ENCODE measurements around the gene RTCA.

RTCA gene

GRCh38 chr1:100308777-100309176, 42.8 kb downstream of the RTCA start:
- H3K36me3 ChIP-seq (ENCODE audit: control insufficient read depth in 4 of 4, insufficient read depth in 4 of 4, low read length in 3 of 4) = no peaks in the 10 kb centered on the region
- H3K4me1 ChIP-seq (ENCODE audit: control extremely low read depth in 1 of 4, control insufficient read depth in 4 of 4, insufficient read depth in 4 of 4, low read length in 3 of 4) = no peaks in the 10 kb centered on the region
- no CpG with 5 or more reads among the region's 2 CpGs for WGBS (ENCODE audit: insufficient coverage)
- no peak for DNase-seq
- H3K4me3 ChIP-seq (ENCODE audit: control insufficient read depth in 1 of 7, extremely low read depth in 1 of 7, insufficient read depth in 4 of 7, low read depth in 2 of 7, low read length in 6 of 7) = no peak overlapping the region
- ChIA-PET POLR2A (no interaction called here), CTCF (interaction anchor here (1.7 kb wide), 1 partner anchor 18 kb away, joined by 4 read pairs; no protein-coding TSS in a partner anchor)
- no peaks in the 10 kb centered on the region for H3K27me3 ChIP-seq (replicated peaks in 2 of 5; ENCODE audit: control insufficient read depth in 4 of 5, insufficient read depth in 5 of 5, low read length in 4 of 5)
- no peak overlapping the region for H3K27ac ChIP-seq (ENCODE audit: insufficient read depth in 1 of 2, low read depth in 1 of 2, low read length in 2 of 2, poor library complexity in 1 of 2, severe bottlenecking in 2 of 2)
- H3K9me3 ChIP-seq (ENCODE audit: control extremely low read depth in 1 of 5, control insufficient read depth in 4 of 5, insufficient read depth in 2 of 5, low read depth in 1 of 5, low read length in 4 of 5) = no peaks in the 10 kb centered on the region

GRCh38 chr1:100309863-100310262, 43.8 kb downstream of the RTCA start:
- Histone ChIP-seq H3K36me3 (ENCODE audit: control insufficient read depth in 4 of 4, insufficient read depth in 4 of 4, low read length in 3 of 4) (no peaks in the 10 kb centered on the region), H3K4me3 (ENCODE audit: control insufficient read depth in 1 of 7, extremely low read depth in 1 of 7, insufficient read depth in 4 of 7, low read depth in 2 of 7, low read length in 6 of 7) (no peak overlapping the region), H3K9me3 (ENCODE audit: control extremely low read depth in 1 of 5, control insufficient read depth in 4 of 5, insufficient read depth in 2 of 5, low read depth in 1 of 5, low read length in 4 of 5) (no peaks in the 10 kb centered on the region), H3K27ac (ENCODE audit: insufficient read depth in 1 of 2, low read depth in 1 of 2, low read length in 2 of 2, poor library complexity in 1 of 2, severe bottlenecking in 2 of 2) (no peak overlapping the region), H3K27me3 (replicated peaks in 2 of 5; ENCODE audit: control insufficient read depth in 4 of 5, insufficient read depth in 5 of 5, low read length in 4 of 5) (no peaks in the 10 kb centered on the region), H3K4me1 (ENCODE audit: control extremely low read depth in 1 of 4, control insufficient read depth in 4 of 4, insufficient read depth in 4 of 4, low read length in 3 of 4) (no peaks in the 10 kb centered on the region)
- ChIA-PET CTCF (interaction anchor here (1.4 to 1.7 kb wide), 2 partner anchors 14 to 17 kb away, joined by 4 read pairs; no protein-coding TSS in a partner anchor), POLR2A (no interaction called here)
- no peak for DNase-seq

- Histone ChIP-seq H3K9me3 (ENCODE audit: control extremely low read depth in 1 of 5, control insufficient read depth in 4 of 5, insufficient read depth in 2 of 5, low read depth in 1 of 5, low read length in 4 of 5) (peaks cover 0 to 11% (median 4%) of the 10 kb centered on the region in 5 experiments), H3K27me3 (replicated peaks in 2 of 5; ENCODE audit: control insufficient read depth in 4 of 5, insufficient read depth in 5 of 5, low read length in 4 of 5) (no peaks in the 10 kb centered on the region), H3K36me3 (ENCODE audit: control insufficient read depth in 4 of 4, insufficient read depth in 4 of 4, low read length in 3 of 4) (no peaks in the 10 kb centered on the region), H3K4me1 (ENCODE audit: control extremely low read depth in 1 of 4, control insufficient read depth in 4 of 4, insufficient read depth in 4 of 4, low read length in 3 of 4) (no peaks in the 10 kb centered on the region), H3K4me3 (ENCODE audit: control insufficient read depth in 1 of 7, extremely low read depth in 1 of 7, insufficient read depth in 4 of 7, low read depth in 2 of 7, low read length in 6 of 7) (no peak overlapping the region), H3K27ac (ENCODE audit: insufficient read depth in 1 of 2, low read depth in 1 of 2, low read length in 2 of 2, poor library complexity in 1 of 2, severe bottlenecking in 2 of 2) (no peak overlapping the region)
- CTCF ChIA-PET = interaction anchor here (0.6 kb wide), 1 partner anchor 26 kb away, joined by 3 read pairs; no protein-coding TSS in a partner anchor
- DNase-seq = no peak
- POLR2A ChIA-PET = no interaction called here
- WGBS (ENCODE audit: insufficient coverage) = 96% methylated on average over 4 of the region's 4 CpGs
These were observed 47.4 kb downstream of the RTCA start for GRCh38 chr1:100313382-100313781.

DNA sequence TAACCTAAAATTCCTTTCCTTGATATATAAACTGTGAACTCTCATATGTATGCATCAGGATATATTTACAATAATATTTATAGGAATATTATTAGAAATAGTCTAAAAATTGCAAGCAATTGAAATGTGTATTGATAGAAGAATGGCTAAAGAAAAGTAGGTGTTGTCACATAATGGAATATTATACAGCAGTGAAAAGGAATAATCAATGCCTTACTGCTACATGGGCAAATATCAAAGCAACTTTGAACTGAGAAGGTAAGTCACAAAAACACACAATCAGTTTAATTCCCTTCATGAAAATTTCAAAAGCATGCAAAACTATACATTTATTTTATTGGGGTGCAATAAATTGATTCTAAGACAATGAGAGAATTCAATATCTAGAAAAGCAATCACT, 50.6 kb downstream of the RTCA start:
- peaks cover 4 to 25% (median 11%) of the 10 kb centered on the region in 5 experiments for H3K9me3 ChIP-seq (ENCODE audit: control extremely low read depth in 1 of 5, control insufficient read depth in 4 of 5, insufficient read depth in 2 of 5, low read depth in 1 of 5, low read length in 4 of 5)
- ChIA-PET POLR2A (no interaction called here), CTCF (no interaction called here)
- no peak overlapping the region for H3K27ac ChIP-seq (ENCODE audit: insufficient read depth in 1 of 2, low read depth in 1 of 2, low read length in 2 of 2, poor library complexity in 1 of 2, severe bottlenecking in 2 of 2)
- DNase-seq = no peak
- H3K27me3 ChIP-seq (replicated peaks in 2 of 5; ENCODE audit: control insufficient read depth in 4 of 5, insufficient read depth in 5 of 5, low read length in 4 of 5) = no peaks in the 10 kb centered on the region
- no peaks in the 10 kb centered on the region for H3K36me3 ChIP-seq (ENCODE audit: control insufficient read depth in 4 of 4, insufficient read depth in 4 of 4, low read length in 3 of 4)
- no peaks in the 10 kb centered on the region for H3K4me1 ChIP-seq (ENCODE audit: control extremely low read depth in 1 of 4, control insufficient read depth in 4 of 4, insufficient read depth in 4 of 4, low read length in 3 of 4)
- no peak overlapping the region for H3K4me3 ChIP-seq (ENCODE audit: control insufficient read depth in 1 of 7, extremely low read depth in 1 of 7, insufficient read depth in 4 of 7, low read depth in 2 of 7, low read length in 6 of 7)

DNA sequence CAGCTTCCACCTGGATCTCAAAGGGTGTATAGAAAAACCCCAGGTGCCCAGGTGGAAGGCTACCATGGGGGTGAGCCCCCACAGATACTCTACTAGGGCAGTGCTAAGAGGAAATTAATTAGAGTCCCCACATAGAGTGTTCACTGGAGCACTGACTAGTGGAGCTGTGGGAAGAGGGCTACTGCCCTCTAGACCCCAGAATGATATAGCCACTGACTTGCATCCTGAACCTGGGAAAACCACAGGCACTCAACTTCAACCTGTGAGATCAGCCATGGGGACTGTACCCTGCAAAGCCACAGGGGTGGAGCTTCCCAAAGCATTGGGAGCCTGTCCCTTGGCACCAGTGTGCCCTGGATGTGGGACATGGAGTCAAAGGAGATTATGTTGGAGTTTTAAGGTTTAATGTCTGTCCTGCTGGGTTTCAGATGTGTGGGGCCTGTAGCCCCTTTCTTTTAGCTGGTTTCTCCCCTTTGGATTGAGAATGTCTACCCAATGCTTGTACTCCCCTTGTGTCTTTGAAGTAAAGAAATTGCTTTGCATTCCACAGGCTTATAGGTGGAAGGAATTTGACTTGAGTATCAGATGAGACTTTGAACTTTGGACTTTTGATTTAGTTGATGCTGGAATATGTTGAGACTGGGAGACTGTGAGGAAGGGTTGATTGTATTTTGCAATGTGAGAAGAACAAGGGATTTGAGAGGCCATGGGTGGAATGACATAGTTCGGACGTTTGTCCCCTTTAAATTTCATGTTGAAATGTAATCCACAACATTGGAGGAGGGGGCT, 54.5 kb downstream of the RTCA start:
- WGBS (ENCODE audit: insufficient coverage) = no CpG with 5 or more reads among the region's 2 CpGs
- POLR2A ChIA-PET = no interaction called here
- CTCF ChIA-PET = interaction anchor here (1.1 kb wide), 1 partner anchor 33 kb away, joined by 3 read pairs; no protein-coding TSS in a partner anchor
- Histone ChIP-seq H3K4me1 (ENCODE audit: control extremely low read depth in 1 of 4, control insufficient read depth in 4 of 4, insufficient read depth in 4 of 4, low read length in 3 of 4) (no peaks in the 10 kb centered on the region), H3K27me3 (replicated peaks in 2 of 5; ENCODE audit: control insufficient read depth in 4 of 5, insufficient read depth in 5 of 5, low read length in 4 of 5) (no peaks in the 10 kb centered on the region), H3K36me3 (ENCODE audit: control insufficient read depth in 4 of 4, insufficient read depth in 4 of 4, low read length in 3 of 4) (no peaks in the 10 kb centered on the region), H3K4me3 (ENCODE audit: control insufficient read depth in 1 of 7, extremely low read depth in 1 of 7, insufficient read depth in 4 of 7, low read depth in 2 of 7, low read length in 6 of 7) (no peak overlapping the region), H3K27ac (ENCODE audit: insufficient read depth in 1 of 2, low read depth in 1 of 2, low read length in 2 of 2, poor library complexity in 1 of 2, severe bottlenecking in 2 of 2) (no peak overlapping the region), H3K9me3 (ENCODE audit: control extremely low read depth in 1 of 5, control insufficient read depth in 4 of 5, insufficient read depth in 2 of 5, low read depth in 1 of 5, low read length in 4 of 5) (peaks cover 4 to 24% (median 11%) of the 10 kb centered on the region in 5 experiments)
- DNase-seq = no peak

DNA sequence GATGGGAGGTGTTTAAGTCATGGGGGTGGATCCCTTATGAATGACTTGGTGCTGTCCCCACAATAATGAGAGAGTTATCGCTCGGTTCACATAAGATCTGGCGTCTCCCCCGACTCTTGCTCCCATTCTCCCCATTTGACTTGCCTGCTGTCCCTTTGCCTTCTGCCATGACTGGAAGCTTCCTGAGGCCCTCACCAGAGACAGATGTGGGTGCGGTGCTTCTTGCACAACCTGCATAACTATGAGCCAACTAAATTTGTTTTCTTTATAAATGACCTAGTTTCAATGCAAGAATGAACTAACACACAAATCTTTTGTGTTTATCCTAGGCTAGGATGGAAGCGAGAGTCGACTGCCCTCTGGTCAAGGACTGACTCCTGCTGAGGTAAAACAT, 55.1 kb downstream of the RTCA start:
- H3K4me1 ChIP-seq (ENCODE audit: control extremely low read depth in 1 of 4, control insufficient read depth in 4 of 4, insufficient read depth in 4 of 4, low read length in 3 of 4) = no peaks in the 10 kb centered on the region
- no peak overlapping the region for H3K4me3 ChIP-seq (ENCODE audit: control insufficient read depth in 1 of 7, extremely low read depth in 1 of 7, insufficient read depth in 4 of 7, low read depth in 2 of 7, low read length in 6 of 7)
- 96% methylated on average over 4 of the region's 7 CpGs for WGBS (ENCODE audit: insufficient coverage)
- POLR2A ChIA-PET = no interaction called here
- no peak for DNase-seq
- peaks cover 1 to 18% (median 7%) of the 10 kb centered on the region in 5 experiments for H3K9me3 ChIP-seq (ENCODE audit: control extremely low read depth in 1 of 5, control insufficient read depth in 4 of 5, insufficient read depth in 2 of 5, low read depth in 1 of 5, low read length in 4 of 5)
- no peak overlapping the region for H3K27ac ChIP-seq (ENCODE audit: insufficient read depth in 1 of 2, low read depth in 1 of 2, low read length in 2 of 2, poor library complexity in 1 of 2, severe bottlenecking in 2 of 2)
- CTCF ChIA-PET = no interaction called here
- H3K27me3 ChIP-seq (replicated peaks in 2 of 5; ENCODE audit: control insufficient read depth in 4 of 5, insufficient read depth in 5 of 5, low read length in 4 of 5) = no peaks in the 10 kb centered on the region
- H3K36me3 ChIP-seq (ENCODE audit: control insufficient read depth in 4 of 4, insufficient read depth in 4 of 4, low read length in 3 of 4) = no peaks in the 10 kb centered on the region

- ChIA-PET POLR2A (no interaction called here), CTCF (interaction anchor here (1.4 kb wide), 1 partner anchor 31 kb away, joined by 3 read pairs; no protein-coding TSS in a partner anchor)
- no peak for DNase-seq
- Histone ChIP-seq H3K4me3 (ENCODE audit: control insufficient read depth in 1 of 7, extremely low read depth in 1 of 7, insufficient read depth in 4 of 7, low read depth in 2 of 7, low read length in 6 of 7) (no peak overlapping the region), H3K27ac (ENCODE audit: insufficient read depth in 1 of 2, low read depth in 1 of 2, low read length in 2 of 2, poor library complexity in 1 of 2, severe bottlenecking in 2 of 2) (no peak overlapping the region), H3K27me3 (replicated peaks in 2 of 5; ENCODE audit: control insufficient read depth in 4 of 5, insufficient read depth in 5 of 5, low read length in 4 of 5) (no peaks in the 10 kb centered on the region), H3K4me1 (ENCODE audit: control extremely low read depth in 1 of 4, control insufficient read depth in 4 of 4, insufficient read depth in 4 of 4, low read length in 3 of 4) (no peaks in the 10 kb centered on the region), H3K9me3 (ENCODE audit: control extremely low read depth in 1 of 5, control insufficient read depth in 4 of 5, insufficient read depth in 2 of 5, low read depth in 1 of 5, low read length in 4 of 5) (peaks cover 0 to 16% (median 7%) of the 10 kb centered on the region in 5 experiments), H3K36me3 (ENCODE audit: control insufficient read depth in 4 of 4, insufficient read depth in 4 of 4, low read length in 3 of 4) (no peaks in the 10 kb centered on the region)
- WGBS (ENCODE audit: insufficient coverage) = no CpG with 5 or more reads among the region's 8 CpGs
These were observed 55.5 kb downstream of the RTCA start for GRCh38 chr1:100321506-100321905.
